Gastrocnemius medialis (tissue), 4 donors: ENCODE measurements around the gene WDR54.

Experiments used
- POLR2A ChIP-seq, 2 donors: fragments of 450-650 bp; IDR thresholded peaks; one replicate each; pipeline ENCODE4 v1.6.1; 2017; ENCODE audit warnings: antibody characterized with exemption in 2 of 2, mild to moderate bottlenecking in 2 of 2, moderate library complexity in 2 of 2
- TF ChIP-seq, protein P1 (sequence below), 5 experiments: fragments of 450-650 bp in 3 of 5; fragments of 200-600 bp in 2 of 5; sonication (generic) in 2 of 5; IDR thresholded peaks in 4 of 5; conservative IDR thresholded peaks in 1 of 5; 1 replicate in 4 of 5; 2 replicates in 1 of 5; pipeline ENCODE4 v1.5.1; 2016 to 2019; ENCODE audit warnings: antibody characterized with exemption in 5 of 5, mild to moderate bottlenecking in 3 of 5, moderate library complexity in 3 of 5

- TF ChIP-seq, protein P1, sequence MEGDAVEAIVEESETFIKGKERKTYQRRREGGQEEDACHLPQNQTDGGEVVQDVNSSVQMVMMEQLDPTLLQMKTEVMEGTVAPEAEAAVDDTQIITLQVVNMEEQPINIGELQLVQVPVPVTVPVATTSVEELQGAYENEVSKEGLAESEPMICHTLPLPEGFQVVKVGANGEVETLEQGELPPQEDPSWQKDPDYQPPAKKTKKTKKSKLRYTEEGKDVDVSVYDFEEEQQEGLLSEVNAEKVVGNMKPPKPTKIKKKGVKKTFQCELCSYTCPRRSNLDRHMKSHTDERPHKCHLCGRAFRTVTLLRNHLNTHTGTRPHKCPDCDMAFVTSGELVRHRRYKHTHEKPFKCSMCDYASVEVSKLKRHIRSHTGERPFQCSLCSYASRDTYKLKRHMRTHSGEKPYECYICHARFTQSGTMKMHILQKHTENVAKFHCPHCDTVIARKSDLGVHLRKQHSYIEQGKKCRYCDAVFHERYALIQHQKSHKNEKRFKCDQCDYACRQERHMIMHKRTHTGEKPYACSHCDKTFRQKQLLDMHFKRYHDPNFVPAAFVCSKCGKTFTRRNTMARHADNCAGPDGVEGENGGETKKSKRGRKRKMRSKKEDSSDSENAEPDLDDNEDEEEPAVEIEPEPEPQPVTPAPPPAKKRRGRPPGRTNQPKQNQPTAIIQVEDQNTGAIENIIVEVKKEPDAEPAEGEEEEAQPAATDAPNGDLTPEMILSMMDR (IDR thresholded peaks at IDR 0.05 in 4 of 5, conservative IDR thresholded peaks at IDR 0.05 in 1 of 5) = no peak
- TF ChIP-seq POLR2A (IDR thresholded peaks at IDR 0.05) = no peak
These were observed 42.9 kb downstream of the WDR54 start for GRCh38 chr2:74464406-74464805.
